NCI-H82 treated with DMSO at 0.1 percent for 48 hours (cell line): ENCODE measurements around the gene SAMD3.
"Not testable (repeated sequence)": the region's sequence is repeated elsewhere in the genome, so short reads cannot be mapped to it uniquely, and the experiment has no call there.

Experiments
- DNase-seq: peaks from one replicate; lab custom pipeline; 2025; ENCODE audit not compliant: unreplicated experiment; lab: John Stamatoyannopoulos, UW

The SAMD3 gene

DNA sequence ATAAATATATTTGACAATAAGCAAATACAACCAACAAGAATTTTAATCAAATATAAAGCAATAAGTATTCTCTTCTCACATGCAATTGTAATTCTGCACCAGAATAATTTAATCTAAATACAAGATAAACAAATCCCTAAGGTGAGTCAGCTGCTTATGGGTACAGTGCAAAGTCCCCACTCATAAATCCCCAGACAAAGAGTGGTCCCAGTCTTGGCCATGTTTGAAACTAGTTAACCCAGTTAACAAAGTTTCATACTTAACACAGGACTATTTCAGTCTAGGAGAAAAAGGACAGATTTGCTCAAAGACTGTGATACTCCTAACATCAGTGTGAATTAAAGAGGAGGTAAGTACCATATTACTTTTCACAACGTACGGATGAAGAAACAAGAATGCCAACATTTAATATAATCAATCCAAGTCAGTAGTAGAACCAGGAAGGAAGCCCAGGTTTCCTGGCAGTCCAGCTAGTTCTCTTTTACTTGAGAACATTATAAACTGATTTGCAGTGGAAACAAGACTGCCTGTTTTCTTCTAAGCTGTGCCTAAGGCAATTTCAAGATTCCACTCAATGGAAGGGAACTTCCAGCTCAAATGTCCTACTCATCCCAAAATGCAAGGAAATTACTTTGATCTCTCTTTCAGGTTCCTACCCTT is 10.4 kb downstream of the SAMD3 start:
- DNase-seq, result no peak

DNA sequence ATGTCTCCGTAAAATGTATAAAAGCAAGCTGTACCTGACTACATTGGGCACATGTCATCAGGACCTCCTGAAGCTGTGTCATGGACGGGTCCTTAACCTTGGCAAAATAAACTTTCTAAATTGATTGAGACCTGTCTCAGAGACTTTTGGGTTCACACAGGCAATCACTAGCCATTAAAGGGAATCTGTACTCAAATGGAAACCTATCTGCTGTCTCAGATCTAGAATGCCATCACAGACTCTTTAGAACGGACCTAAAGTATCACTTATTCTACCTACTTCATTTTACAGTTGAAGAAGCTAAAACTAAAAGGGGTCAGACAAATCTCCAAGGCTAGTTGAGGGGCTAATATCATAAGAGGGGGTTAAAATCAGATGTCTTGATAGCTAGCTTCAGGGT is 11.1 kb downstream of the SAMD3 start:
- no peak for DNase-seq

DNA sequence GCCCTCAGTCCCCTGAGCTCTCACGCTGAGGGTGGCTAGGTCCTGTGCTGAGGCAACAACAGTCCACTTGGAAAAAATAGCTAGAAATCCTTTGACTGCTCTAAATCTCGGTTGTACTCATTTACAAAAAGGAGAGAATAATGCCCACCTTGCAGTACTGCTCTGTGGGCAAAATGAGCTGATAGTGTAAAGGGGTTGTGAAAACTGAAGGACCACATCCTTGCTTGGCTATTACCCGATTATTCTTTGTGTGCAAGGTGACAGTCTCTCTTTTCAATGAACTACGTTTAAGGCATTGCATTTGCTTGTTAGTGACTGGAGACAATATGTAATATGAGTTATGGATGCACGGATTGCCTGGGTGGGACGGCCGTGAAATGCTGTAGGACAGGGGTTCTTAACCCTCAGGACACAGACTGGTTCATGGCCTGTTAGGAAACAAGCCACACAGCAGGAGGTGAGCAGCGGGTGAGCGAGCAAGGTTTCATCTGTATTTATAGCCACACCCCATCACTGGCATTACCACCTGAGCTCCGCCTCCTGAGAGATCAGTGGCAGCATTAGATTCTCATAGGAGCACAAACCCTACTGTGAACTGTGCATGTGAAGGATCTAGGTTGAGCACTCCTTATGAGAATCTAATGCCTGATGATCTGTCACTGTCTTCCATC is 14.6 kb downstream of the SAMD3 start:
- no peak for DNase-seq

DNA sequence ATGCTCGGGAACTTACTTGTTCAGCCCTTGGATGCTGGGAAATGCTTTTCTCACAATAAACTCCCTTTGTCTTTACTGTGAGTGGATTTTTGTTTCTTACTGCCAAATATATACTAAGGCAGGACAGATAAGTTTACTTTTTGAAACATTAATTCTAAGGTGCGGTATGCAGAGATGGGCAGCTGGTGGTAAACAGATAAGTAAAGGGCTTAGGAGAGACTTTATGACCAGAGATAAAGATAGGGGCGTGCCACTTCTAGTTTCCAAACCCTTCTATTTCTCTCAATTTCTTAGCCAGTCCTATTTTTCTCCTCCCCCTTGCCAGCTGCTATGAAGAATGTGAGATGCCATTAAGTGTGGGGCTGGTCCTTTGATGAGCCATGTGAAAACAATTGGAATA is 16.3 kb downstream of the SAMD3 start:
- no peak for DNase-seq

DNA sequence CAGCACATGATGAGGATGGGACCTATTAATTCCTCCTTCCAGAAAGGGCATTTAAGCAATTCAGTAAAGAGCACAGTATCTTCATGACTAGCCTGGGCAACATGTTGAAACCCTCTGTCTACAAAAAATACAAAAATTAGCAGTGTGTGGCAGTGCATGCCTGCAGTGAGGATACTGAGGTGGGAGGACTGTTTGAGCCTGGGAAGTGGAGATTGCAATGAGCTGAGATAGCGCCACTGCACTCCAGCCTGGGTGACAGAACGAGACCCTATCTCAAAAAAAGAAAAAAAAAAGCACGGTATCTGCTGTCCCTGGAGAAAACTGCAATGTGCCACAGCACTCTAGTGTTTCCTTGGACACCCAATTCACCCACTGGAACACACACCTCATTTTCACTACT is 18.4 kb downstream of the SAMD3 start:
- DNase-seq, result no peak

DNA sequence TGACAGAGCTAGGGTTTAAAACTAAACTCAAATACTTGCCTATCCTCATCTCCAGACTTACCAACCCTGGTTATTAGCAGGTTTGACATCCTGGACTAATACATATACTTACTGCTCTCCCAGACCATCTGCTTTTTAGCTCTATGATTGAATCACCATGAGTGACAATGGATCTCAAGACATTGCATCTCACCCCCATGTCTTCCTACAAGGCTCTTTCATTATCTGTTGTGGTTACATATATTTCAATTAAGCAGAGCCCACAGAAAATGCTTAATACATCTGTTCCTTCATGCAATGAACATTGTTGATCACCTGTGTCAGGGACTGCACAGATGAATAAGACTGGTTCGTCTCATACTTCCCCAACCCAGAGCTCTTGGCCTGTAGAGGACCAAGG is 19.4 kb downstream of the SAMD3 start:
- no peak for DNase-seq

DNA sequence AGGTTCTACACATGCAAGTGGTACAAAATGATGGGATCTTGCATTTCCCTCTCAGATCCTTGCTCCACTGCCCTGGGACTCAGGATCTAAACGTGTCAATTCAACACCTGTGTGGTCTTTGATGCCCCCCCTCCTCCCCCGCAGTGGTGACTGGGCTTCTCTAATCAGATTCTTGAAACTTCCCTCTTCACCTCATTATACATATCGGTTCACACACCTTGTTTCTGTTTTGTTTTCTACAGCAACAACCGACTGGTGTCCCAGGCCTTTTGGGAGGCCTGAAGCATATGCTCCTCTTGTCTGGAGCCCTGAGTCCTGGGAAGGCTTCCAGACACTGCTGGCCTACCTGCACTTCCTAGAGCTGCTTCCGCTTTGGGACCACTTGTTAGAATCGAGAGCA is 20.0 kb downstream of the SAMD3 start:
- DNase-seq, result no peak

DNA sequence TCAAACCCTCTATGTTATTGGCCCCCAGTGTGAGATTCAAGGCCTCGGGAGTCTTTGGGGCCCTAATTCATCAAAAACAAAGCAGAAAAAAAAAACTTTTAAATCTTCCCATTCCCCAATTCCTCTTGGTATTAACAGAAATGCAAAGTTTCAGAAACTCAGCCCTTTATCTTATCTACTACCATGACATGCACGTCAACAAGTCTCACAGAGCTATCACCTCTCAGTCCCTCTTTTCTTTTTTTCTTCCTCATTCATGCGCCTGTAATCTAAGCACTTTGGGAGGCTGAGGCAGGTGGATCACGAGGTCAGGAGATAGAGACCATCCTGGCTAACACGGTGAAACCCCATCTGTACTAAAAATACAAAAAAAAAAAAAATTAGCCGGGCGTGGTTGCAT is 22.7 kb downstream of the SAMD3 start:
- DNase-seq, result no peak

DNA sequence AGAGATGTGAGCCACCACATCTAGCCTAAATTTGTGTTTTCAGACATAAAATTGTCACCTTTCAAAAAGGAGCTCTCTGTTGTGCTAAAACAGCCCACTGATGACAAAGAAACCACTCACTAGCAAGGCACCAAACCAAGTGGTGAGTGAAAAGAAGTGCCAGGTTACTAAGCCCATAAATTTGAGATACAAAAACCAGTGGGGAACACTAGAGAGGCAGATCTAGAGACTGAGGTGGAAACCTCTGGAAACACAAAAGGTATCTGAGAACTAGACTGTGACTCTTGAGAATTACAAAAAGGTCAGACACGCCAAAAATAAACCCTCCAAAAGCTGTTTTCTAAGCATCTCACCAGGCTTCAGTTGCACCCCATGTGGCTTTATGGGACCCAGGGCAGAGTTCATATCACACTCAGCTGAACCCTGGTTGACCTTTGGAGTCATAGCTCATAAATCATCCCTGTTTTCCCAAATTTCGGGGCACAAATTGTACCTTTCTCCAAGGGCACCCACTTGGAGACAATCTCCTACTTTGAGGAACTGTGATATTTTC is 24.2 kb downstream of the SAMD3 start:
- DNase-seq, result no peak

DNA sequence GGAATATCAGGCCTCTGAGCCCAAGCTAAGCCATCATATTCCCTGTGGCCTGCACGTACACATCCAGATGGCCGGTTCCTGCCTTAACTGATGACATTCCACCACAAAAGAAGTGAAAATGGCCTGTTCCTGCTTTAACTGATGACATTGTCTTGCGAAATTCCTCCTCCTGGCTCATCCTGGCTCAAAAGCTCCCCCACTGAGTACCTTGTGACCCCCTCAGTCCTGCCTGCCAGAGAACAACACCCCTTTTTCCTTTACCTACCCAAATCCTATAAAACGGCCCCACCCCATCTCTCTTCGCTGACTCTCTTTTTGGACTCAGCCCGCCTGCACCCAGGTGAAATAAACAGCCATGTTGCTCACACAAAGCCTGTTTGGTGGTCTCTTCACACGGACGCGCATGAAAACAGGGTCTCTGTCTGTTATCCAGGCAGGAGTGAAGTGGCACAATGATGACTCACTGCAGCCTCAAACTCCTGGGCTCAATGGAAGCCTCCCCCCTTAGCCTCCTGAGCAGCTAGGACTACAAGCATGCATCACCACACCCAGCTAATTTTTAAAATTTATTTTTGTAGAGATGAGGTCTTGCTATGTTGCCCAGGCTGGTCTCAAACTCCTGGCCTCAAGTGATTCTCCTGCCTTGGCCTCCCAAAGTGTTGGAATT is 24.8 kb downstream of the SAMD3 start:
- DNase-seq, result not testable (repeated sequence)

DNA sequence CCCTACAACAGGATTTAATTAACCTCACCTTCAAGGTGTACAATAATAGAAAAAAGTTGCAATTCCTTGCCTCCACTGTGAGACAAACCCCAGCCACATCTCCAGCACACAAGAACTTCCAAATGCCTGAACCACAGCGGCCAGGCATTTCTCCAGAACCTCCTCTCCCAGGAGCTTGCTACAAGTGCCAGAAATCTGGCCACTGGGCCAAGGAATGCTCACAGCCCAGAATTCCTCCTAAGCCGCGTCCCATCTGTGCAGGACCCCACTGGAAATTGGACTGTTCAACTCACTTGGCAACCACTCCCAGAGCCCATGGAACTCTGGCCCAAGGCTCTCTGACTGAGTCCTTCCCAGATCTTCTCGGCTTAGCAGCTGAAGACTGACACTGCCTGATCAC is 28.3 kb downstream of the SAMD3 start:
- not testable (repeated sequence) for DNase-seq

DNA sequence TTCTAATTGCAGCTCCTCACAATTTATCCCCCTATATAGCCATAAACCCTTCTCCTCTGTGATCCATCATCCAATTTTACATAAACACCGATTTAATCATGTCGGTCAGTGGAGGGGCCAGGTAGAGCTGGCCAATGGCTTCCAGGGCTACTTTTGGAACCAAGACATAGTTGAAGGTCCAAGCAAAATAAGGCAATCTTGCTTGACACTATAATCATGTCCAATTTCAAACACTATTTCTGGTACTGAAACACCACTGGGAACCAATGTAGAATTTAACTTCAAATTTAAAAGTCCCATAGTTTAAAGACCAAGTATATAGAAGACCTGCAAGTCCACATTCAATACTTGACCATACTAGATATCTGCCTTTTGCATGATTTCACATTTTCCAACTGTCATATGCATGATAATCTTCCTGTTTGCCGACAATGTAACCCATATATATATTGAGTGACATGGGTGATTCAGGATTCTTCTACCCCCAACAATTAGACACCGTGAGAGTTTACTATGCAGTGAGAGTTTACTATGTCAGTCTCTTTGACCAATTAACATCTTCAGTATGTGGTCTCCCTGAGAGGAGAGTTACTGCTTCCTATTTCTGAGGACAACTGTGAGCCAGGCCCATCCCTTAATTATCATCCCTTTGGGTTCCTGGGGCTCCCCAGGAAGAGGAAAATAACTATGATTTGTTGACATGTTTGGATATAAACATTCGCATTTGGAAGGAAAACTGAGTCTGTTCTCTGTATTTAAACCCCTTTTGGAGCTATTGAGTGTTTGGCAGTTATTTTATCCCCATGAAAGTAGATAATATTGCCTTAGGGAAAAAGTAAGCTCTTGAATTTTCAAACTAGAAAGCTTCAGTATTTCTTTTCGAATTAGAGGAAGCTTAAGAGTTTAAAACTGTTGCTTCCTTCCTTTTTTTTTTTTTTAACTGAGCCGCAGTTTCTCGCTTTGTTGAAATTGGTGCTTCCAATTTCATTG is 31.8 kb downstream of the SAMD3 start:
- no peak for DNase-seq

DNA sequence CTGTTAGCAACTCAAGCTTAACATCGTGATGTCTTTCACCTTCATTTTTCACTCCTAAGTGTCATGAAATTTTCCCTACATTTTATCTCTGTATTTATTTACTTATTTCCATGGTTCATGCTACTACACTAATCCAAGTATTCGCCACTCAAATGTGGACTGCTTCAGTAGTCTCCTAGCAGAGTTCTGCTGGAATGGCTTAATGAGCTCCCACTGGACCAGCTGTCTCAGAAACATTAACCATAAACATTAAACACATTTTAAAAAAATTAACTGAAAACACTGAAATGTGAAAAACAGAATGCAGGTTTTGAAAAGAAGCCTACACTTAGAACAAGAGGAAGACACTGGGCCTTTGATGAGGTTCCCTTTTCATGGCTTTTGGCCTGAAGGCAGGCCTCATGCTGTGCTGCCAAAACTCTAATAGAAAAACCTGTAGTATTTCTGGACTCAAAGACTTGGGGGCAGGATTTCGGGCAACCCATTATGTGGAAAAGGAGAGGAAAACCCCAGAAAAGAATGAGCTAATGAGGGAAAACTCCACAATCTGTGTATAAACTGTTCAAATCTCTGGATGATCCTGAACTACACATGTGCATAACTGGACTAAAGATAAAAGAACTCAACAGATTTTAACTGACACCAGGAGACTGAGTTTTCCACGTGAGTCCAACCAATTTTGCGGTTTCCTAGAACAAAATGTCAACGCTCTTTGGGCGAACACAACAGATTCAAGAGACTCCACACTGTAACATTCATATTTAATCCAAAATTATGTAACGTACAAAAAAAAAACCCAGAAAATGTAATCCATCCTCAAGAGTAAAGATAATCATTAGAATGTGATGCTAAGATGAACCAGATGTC is 33.0 kb downstream of the SAMD3 start:
- DNase-seq, result no peak

DNA sequence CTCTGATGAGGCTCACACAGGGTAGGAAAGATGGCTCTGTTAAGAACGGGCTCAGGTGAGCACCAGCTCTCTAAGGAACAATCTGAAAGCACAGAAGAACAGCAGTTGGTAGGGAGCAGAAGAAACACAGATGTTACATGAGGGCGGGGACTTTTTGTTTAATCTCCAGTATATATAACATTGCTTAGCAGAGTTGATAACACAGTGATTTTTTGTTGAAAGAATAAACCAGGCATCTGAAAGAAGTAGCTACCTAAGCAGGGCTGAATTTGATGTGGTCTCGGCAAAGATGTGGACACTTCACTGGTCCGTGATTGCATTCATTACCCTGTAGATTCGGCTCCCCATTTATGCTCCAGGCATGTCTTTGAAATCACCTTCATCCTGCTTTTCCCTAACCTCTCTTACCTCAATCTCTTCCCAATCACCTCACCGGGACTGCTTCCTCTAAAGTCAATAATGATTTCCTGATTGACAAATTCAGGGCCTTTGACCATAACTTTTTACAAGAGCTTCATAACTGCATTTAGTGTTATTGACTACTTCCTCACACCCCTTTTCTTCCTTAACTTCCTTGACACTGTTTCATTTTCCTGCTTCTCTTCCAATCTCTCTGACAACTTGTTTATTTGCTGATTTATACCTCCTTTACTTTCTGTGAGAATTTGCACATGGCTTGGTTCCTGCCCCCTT is 34.4 kb downstream of the SAMD3 start:
- DNase-seq, result no peak

DNA sequence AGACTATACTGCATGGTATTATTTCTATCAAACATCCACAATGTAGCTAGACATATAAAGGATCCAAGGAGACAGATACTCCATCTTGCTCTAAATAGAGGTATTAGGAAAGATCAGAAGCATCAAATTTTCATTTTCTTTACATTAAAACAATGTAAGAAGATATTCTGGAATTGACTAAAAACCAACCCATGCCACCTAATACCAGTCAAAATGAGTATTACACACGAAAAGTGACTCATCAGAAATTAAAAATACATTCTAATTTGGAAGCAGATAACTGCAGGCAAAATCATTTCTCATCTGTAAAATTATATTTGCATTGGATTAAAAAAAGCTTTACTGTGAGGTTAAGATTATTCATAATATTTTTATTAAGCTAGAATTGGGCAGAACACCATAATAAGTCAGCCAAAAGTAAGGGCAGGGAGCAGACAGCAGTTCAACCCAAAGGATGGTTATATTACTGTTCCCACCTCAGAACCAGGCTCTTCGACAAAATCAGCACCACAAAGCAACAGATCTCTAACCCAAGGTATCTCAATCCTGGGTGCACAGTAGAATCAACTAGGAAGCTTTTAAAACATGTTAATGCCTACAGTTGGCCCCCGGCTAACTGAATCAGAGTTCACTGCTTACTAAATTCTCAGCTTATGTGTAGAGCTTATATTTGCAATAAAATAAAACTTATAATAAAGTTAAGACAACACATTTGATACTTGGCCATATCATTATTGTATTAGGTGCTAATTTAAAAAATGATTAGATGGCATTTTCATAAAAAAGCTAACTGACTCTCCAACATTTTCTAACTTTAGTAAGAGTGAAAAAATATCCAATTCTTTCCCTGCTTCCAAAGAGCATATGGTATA is 35.2 kb downstream of the SAMD3 start:
- DNase-seq, result no peak

DNA sequence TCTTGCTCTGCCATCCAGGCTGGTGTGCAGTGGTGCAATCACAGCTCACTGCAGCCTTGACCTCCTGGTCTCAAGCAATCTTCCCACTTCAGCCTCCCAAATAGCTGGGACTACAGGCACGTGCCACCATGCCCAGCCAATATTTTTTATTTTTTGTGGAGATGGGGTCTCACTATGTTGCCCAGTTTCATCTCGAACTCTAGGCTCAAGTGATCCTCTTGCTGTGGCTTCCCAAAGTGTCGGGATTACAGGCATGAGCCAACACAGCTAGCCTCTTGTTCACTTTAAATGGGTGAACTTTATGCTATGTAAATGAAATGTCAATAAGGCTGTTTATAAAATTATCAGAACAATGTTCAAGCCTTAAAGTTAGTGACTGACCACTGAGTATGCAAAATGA is 37.1 kb downstream of the SAMD3 start:
- no peak for DNase-seq

DNA sequence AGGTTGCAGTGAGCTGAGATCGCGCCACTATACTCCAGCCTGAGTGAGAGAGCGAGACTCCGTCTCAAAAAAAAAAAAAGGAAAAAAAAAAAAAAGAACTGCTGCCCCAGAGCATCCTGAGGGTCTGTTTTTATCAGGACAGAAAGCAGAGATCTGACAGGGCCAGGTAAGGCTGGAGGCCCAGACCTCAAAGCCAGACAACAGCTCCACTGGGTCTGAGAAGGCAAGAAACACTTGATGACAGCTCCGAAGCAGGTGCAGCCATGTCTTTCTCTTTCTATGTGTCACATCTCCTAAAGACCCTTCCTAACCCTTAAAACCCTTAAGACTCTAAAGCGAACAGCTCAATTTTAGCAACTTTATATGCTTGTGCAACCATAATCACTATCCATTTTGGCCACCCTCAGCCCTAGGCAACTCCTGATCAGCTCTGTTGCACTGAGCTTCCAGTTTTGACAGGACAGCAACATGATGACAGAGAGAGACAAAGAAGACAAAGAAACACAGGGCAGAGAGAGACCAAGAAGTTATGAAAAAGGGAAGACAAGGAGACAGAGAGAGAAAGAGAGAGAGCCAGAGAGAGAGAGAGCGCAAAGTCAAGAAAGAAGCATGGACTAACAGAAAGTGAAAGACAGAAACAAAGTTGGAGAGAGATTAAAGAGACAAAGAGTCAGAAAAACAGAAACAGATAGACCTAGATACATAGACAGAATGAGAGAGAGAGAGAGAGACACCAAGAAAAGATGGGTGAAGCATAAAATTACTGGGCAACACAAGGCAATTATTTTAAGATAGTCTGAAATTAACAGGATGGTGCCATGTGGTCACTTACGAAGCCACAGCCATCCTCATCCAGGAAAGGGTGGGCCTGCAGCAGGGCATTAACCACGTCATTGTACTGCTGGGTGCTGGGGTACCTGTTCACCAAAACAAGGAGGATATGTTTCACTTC is 39.2 kb downstream of the SAMD3 start:
- DNase-seq, result no peak
